GM21360 (cell line): ENCODE results near the gene CHMP2A.
A peak's percentile ranks its signal among the peaks of the same experiment; 100 is the strongest.

Experiments
- ATAC-seq: cut with Tn5 transposase; IDR thresholded peaks from one replicate; pipeline ENCODE4 v1.9.1; 2021; ENCODE audit warnings: mild to moderate bottlenecking, moderate library complexity; ENCODE audit not compliant: unreplicated experiment

CHMP2A gene

DNA sequence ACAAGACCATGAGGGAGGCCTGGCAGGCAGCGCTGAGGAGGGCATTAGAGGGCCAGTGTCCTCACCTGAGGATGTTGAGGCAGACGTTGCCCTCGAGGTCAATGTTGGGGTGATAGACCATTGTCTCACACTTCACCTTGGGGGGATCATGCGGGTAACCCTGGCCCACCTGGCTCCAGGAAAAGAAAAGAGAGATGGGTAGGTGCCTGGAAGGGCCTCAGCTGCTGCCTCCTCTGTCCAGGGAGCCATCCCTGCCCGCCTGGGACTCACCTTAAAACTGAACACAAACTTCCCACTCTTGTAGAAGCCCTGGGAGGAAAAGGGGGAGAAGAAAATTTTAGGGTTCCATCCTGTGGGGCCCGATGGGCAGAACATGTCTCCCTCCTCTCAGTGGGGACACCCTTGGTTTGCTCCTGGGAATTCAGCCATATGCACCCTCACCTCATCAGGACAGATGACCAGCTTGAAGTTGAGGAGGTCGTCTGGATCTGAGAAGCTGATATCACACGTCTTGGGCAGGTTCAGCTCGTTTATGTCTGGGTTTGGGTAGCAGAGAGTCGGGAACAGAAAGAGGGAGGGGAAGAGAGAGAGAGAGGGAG is 1.8 kb upstream of the CHMP2A start:
- ATAC-seq, result no peak

DNA sequence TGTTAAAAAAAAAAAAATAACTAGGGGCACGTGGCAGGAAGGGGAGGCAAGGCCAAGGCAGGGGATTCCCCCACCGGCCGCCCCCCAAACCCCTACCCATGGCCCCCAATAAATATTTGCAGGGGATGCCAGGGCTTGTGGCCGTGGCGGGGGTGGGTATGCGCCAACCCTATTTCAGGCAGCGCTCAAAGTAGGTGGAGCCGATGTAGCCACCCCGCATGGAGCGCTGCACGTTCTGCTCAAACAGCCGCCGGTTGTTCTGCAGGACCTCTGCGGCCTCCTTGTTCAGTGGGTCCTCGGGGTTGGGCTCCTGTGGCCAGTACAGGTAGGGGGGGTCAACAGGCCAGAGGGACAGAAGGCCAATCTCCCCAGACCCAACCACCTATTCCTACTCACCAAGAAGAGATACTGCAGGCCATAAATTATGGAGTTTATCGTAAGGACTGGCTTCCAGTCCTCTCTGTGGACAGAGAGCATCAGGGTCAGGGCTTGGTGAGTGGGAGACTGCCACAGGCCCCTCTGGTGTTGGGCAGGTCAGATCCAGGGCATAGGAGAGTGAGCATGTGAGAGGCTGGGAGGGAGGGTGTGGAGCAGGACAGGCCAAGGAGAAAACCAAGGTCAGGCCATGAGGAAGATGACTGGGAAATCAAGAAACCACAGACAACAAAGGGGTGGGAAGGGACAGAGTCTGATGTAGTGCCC is 1.2 kb upstream of the CHMP2A start:
- ATAC-seq, result no peak

DNA sequence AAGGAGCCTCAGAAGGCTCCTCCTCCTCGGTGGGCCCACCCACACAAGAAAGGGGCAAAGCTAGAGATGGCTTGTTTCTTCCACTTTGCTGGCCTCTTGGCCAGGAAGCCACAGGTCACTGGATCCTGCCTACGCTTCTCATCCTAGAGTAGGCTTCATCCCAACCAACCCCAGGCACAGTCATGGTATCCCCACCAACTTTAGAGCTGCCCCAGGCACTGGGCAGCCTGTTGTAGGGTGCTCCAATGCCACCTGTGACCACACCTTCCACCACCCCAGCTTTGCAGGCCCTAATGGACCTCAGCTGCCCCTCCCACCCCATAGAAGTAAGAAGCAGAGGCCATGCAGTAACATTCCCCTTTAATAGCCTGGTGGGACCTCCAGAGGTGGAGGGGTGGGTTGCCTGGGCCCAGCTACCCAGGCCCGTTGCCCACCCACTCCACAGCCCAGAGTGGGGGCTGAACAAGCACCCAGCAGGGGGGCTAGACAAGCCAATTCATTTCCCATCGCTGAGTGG is 522 bp upstream of the CHMP2A start:
- ATAC-seq, result no peak

DNA sequence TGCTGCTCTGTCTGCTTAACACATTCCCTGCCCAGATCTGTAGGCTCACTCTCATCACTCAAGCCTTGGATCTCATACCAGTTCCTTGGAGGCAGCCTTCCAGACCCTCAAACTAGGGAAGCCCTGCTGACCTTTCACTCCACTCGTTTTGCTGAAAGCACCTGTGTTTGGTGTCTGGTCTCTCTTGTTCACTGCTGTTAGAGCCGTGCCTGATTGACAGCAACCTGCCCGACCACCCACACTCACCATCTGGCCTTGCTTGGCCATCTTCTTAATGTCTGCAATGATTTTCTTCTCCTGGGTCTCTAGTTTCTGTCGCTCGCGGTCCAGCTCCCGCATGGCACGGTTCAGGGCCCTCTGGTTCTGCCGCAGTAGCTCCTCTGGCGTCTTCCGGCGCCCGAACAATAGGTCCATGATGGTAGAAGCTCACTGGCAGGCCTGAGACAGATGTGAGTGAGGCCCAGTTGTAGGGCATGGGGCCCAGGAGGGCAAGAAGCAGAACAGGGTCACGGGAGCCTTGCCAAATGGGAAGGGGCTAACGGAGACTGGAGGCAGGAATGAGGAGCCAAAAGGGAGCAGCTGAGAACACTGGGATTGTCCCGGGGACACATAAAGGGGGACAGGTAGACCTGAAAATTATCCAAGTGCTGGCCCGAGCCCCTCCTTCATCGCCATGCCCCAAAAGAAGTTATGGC is 959 bp downstream of the CHMP2A start:
- no peak for ATAC-seq

DNA sequence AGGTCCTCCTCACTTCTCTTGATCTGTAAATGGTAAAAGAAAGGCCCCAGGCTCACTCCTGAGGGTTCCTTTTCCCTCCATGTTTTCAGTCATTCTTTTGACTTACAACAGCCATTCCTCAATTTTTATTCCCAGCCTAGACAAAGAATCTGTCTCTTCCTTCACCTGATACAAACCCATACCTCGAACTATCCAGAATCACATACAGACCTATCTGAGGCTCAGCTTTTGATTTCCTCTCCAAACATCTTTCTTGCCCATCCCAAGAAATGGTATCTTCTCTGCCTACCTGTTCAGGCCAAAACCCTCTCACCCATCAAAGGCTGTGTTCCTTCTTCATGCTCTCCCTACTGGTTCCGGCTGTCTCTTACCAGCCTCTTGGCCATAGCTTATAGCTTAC is 2.2 kb downstream of the CHMP2A start:
- no peak for ATAC-seq

DNA sequence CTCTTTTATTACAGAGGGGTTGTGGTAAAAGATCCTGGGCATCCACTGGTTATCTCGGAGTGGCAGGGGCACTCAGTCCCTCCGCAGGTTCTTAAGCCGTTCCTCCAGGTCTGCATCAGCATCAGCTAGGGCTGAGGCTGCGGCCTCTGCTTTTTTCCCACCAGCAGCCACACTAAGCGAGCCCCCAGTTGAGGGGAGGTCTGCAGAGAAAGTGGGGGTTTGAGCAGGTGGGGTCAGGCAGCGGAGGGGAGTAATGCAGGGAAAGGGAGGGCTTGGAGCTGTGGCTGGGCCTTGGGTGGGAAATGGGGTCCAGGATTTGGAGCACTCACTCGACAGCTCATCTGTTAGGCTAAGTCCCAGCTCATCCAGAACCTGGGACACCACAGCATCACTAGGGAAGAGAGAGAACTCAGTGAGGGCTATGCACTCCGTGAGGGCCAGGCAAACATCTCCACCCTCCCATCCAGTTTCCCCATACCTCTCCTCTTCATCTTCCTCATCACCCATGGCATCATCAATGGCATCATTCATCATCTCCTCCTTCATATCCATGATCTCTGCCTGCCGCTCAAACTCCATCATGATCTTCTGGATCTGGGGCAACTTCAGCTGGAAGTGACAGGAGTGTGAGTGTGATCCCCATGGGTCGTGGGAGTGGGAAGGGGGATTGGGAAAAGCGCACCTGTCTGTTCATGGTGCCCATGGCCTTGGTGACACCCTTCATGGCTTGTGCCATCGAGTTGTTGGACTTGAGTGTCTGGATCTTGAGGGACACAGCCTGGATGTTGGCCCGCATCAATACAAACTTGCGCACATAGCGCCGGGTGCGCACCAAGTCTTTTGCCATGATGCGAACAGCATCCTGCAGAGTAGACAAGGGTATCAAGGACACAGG is 3.1 kb downstream of the CHMP2A start:
- ATAC-seq, result no peak

DNA sequence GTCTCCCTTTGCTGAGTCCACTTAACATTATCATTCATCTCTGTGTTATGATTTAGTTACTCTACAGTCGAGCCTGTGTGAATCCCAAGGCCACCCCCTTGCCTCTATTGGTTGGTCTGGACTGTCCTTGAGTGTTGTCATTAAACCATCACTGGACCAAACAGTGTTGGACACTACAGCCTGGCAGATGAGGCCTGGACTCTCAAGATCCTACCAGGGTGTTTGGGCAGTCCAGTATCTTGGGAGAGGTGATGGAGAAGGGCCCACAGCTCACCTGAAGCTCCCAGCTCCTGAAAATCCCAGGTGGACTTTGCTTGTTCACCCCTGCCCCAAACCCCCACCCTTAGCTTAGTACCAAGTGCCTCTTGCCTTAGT is 3.8 kb downstream of the CHMP2A start:
- ATAC-seq, result no peak

DNA sequence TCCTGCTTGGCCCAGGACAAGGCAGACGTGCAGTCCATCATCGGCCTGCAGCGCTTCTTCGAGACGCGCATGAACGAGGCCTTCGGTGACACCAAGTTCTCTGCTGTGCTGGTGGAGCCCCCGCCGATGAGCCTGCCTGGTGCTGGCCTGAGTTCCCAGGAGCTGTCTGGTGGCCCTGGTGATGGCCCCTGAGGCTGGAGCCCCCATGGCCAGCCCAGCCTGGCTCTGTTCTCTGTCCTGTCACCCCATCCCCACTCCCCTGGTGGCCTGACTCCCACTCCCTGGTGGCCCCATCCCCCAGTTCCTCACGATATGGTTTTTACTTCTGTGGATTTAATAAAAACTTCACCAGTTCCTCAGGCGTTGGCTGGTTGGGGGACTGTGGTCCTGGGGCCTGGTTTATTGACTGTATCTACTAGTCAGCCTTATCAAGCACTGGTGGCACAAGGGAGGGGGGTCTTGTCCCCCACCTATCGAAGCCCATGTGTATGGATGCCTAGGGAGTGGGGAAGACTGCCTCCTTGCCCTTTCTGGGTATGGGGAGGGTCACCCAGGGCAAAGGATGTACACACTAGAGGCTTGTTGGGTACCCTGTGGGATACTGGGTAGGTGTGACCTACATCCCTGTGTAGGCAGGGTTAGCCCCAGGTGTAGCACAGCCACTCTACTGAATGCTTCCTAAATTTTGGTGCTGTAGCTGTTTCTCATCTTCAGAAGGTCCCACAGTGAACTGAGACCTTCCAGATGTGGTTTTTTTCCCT is 4.4 kb downstream of the CHMP2A start:
- no peak for ATAC-seq

DNA sequence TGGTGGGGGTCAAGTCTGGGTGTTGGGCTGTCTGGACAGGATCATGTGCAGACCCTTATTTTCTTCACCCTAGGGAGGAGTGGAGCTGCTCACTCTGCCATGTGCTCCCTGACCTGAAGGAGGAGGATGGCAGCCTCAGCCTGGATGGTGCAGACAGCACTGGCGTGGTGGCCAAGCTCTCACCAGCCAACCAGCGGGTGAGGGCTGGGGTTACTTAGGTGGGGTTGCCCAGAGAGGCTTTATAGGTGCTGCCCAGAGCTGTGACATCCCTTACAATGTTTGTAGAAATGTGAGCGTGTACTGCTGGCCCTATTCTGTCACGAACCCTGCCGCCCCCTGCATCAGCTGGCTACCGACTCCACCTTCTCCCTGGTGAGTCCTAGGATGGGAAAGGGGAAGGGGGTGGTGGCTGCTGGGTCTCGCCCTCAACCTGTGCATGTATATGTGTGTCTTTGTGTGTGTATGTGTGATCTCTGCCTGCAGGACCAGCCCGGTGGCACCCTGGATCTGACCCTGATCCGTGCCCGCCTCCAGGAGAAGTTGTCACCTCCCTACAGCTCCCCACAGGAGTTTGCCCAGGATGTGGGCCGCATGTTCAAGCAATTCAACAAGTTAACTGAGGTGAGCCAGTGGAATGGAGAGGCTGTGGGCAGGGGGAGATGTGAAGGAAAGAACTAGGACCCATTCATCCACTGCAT is 5.1 kb downstream of the CHMP2A start:
- no peak for ATAC-seq

DNA sequence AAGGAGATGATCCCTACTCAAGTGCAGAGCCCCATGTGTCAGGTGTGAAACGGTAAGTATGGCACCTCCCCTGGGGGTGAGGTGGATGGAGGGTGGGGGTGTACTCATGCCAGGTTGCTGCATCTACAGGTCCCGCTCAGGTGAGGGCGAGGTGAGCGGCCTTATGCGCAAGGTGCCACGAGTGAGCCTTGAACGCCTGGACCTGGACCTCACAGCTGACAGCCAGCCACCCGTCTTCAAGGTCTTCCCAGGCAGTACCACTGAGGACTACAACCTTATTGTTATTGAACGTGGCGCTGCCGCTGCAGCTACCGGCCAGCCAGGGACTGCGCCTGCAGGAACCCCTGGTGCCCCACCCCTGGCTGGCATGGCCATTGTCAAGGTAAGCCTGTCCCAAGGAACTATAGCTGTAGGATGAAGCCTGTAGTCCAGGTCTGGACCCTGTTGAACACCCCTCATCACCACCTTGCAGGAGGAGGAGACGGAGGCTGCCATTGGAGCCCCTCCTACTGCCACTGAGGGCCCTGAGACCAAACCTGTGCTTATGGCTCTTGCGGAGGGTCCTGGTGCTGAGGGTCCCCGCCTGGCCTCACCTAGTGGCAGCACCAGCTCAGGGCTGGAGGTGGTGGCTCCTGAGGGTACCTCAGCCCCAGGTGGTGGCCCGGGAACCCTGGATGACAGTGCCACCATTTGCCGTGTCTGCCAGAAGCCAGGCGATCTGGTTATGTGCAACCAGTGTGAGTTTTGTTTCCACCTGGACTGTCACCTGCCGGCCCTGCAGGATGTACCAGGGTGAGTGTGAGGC is 5.8 kb downstream of the CHMP2A start:
- no peak for ATAC-seq

DNA sequence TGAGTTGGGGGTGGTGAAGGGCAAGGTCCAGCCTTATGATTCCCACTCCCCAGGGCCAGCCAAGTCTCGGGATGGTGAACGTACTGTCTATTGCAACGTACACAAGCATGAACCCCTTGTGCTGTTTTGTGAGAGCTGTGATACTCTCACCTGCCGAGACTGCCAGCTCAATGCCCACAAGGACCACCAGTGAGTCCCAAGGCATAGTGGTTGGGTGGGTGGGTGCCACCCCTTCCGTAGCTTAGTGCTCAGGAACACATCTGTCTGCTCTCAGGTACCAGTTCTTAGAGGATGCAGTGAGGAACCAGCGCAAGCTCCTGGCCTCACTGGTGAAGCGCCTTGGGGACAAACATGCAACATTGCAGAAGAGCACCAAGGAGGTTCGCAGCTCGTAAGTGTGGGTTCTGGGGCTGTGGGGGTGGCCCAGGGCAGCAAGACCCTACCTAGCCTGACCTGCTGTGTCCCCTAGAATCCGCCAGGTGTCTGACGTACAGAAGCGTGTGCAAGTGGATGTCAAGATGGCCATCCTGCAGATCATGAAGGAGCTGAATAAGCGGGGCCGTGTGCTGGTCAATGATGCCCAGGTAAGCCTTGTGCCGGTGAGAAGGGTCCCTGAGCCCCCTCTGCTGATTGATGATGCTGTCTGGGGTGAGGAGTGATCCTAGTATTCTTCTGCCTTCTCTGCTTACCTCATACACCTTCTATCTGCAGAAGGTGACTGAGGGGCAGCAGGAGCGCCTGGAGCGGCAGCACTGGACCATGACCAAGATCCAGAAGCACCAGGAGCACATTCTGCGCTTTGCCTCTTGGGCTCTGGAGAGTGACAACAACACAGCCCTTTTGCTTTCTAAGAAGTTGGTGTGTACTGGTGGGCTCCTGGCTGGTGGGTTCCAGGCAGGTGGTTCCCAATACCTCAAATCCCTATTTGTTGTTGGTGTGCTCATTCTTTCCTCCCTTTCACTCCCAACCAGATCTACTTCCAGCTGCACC is 7.3 kb downstream of the CHMP2A start:
- ATAC-seq, result no peak

DNA sequence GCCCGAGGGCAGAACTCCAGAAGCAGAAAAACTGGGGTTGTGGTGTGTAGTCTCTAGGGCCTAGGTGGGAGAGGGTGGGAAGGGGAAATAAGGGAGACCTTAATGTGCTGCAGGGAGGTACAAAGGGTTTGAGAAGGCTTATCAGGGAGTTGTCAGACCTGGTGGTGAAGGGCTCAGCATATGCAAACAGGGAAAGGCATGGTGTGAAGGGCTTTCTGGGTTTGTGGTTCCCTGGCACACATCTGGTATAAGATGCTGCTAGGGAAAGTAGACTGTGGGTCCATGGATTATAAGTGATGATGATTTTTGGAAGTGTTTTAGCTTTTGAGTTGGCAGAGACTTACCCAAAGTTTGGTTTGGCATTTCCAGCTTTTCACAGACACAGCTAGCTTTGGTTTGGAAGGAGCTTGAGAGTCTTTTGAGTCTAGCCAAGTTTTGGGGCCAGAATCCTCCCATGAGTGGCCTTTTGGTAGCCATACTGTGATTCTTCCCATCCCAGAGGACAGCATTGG is 8.8 kb downstream of the CHMP2A start:
- ATAC-seq, result no peak

DNA sequence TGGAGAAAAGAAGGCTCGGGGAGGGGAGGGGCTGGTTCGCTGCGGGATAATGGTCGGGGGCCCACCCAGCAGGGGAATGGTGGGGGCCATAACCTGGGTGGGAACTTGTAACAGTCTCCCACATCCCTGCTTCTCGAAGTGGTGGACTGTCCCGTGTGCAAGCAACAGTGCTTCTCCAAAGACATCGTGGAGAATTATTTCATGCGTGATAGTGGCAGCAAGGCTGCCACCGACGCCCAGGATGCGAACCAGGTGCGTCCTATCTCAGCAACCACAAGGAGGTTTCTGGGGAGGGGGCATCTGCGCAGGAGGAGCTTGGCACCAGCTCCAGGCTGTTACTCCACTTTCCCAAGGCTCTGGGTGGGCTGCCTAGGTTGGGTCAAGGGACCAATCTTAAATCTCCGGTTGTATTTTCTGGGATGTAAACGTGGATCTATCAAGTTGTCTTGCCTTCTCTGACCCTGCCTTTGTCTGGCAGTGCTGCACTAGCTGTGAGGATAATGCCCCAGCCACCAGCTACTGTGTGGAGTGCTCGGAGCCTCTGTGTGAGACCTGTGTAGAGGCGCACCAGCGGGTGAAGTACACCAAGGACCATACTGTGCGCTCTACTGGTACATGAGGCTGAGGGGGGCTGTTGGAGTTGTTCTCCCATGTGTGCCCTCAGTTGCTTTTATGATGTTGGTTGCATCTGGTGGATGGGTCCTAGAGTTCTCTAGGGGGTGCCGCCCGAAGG is 9.5 kb downstream of the CHMP2A start:
- ATAC-seq, result no peak

DNA sequence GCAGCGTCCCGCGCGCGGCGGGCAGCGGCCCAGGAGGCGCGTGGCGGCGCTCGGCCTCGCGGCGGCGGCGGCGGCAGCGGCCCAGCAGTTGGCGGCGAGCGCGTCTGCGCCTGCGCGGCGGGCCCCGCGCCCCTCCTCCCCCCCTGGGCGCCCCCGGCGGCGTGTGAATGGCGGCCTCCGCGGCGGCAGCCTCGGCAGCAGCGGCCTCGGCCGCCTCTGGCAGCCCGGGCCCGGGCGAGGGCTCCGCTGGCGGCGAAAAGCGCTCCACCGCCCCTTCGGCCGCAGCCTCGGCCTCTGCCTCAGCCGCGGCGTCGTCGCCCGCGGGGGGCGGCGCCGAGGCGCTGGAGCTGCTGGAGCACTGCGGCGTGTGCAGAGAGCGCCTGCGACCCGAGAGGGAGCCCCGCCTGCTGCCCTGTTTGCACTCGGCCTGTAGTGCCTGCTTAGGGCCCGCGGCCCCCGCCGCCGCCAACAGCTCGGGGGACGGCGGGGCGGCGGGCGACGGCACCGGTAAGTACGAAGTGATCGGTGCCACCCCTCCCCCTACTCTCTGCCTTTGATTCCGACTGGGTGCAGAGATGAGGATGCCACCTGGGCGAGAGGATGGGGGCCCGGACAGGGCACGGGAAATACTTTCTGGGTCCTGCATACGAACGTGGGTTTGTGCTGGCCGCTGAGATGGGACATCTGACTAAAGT is 10.2 kb downstream of the CHMP2A start:
- peak; percentile 39 for ATAC-seq

DNA sequence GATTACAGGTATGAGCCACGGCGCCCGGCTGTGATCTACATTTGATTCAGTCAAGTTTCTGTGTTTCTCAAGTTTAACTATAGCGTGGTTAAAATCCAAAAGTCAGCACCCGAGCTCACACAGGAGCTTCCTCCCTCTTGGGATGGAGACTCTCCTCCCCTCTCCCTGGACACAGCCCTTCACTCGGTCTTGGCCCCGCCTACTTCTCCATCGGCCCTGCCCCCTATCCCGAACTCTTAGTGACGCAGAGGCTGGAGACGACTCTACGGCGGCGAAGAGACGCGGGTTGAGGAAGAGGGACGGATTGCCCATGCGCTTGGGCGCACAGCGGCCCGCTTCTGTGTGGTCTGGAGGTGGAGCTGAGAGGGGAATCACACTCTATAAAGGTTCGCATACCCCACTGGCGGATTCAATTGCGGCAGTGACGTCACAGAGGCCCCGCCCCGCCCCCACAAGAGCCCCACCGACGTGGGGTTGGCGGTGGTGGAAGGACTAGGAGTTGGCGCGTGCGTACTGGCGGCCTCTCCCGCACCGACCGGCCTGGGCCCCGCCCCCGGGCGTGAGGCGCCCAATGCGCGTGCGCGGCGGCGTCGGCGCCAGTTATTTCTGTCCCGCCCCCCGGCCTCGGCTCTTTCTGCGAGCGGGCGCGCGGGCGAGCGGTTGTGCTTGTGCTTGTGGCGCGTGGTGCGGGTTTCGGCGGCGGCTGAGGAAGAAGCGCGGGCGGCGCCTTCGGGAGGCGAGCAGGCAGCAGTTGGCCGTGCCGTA is 10.9 kb downstream of the CHMP2A start, which contains the start of gene TRIM28:
TSS of gene TRIM28 (plus strand) at position 239 of the 765 bp plus-strand sequence. CDS start 694 bp downstream, outside the sequence.
- peak; percentile 83 for ATAC-seq
